Measurements from ENCODE around the gene NIT1.

NIT1 gene

GRCh38 chr1:161163793-161164192 lies 45.9 kb downstream of the NIT1 start:
- TF ChIP-seq TEAD4 (IDR thresholded peaks at IDR 0.05) (no peak), ZBTB7A (IDR thresholded peaks at IDR 0.05; ENCODE audit: low read depth) (no peak), YY1 (IDR thresholded peaks at IDR 0.05; ENCODE audit: low read depth) (no peak), TAF1 (IDR thresholded peaks at IDR 0.05; ENCODE audit: low read depth) (no peak), FOXM1 (IDR thresholded peaks at IDR 0.05; ENCODE audit: borderline replicate concordance, low read depth) (no peak), USF1 (IDR thresholded peaks at IDR 0.05) (no peak), TCF12 (IDR thresholded peaks at IDR 0.05; ENCODE audit: low read depth) (no peak), NFIC (IDR thresholded peaks at IDR 0.05) (no peak), CREB1 (IDR thresholded peaks at IDR 0.05; ENCODE audit: low read depth) (no peak), RAD21 (IDR thresholded peaks at IDR 0.05; ENCODE audit: low read depth) (no peak), EP300 (IDR thresholded peaks at IDR 0.05; ENCODE audit: borderline replicate concordance) (no peak), REST (IDR thresholded peaks at IDR 0.05; ENCODE audit: low read depth) (no peak), EGR1 (IDR thresholded peaks at IDR 0.05) (no peak), CEBPB (IDR thresholded peaks at IDR 0.05) (no peak)
- TF ChIP-seq, protein P1, sequence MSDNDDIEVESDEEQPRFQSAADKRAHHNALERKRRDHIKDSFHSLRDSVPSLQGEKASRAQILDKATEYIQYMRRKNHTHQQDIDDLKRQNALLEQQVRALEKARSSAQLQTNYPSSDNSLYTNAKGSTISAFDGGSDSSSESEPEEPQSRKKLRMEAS (IDR thresholded peaks at IDR 0.05) = no peak

DNA sequence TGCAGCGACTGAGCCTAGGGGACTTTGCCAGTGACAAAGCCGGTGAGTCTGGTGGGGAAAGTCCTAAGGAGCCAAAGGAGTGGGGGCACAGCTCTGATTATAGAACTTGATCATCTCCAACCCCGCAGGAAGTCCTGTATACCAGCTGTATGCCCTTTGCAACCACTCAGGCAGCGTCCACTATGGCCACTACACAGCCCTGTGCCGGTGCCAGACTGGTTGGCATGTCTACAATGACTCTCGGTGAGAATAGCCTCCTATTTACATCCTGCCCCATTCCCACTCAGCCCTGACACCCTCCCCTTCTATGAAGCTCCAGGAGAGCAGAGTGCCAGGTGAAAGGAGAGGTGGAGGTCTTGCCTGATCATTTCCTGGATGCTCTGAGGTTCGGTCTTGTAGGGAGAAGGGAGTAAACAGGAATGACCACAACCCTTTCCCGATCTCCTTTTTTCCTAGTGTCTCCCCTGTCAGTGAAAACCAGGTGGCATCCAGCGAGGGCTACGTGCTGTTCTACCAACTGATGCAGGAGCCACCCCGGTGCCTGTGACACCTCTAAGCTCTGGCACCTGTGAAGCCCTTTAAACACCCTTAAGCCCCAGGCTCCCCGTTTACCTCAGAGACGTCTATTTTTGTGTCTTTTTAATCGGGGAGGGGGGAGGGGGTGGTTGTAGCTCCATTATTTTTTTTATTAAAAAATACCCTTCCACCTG lies 47.2 kb downstream of the NIT1 start:
- TF ChIP-seq RAD21 (IDR thresholded peaks at IDR 0.05; ENCODE audit: low read depth) = no peak
- TF ChIP-seq USF1 (IDR thresholded peaks at IDR 0.05) = no peak
- no peak for TF ChIP-seq FOXM1 (IDR thresholded peaks at IDR 0.05; ENCODE audit: borderline replicate concordance, low read depth)
- TF ChIP-seq, protein P1 (IDR thresholded peaks at IDR 0.05) = no peak
- no peak for TF ChIP-seq CEBPB (IDR thresholded peaks at IDR 0.05)
- no peak for TF ChIP-seq REST (IDR thresholded peaks at IDR 0.05; ENCODE audit: low read depth)
- TF ChIP-seq CREB1 (IDR thresholded peaks at IDR 0.05; ENCODE audit: low read depth) = no peak
- TF ChIP-seq EGR1 (IDR thresholded peaks at IDR 0.05) = no peak
- no peak for TF ChIP-seq TCF12 (IDR thresholded peaks at IDR 0.05; ENCODE audit: low read depth)
- TF ChIP-seq TEAD4 (IDR thresholded peaks at IDR 0.05) = no peak
- TF ChIP-seq NFIC (IDR thresholded peaks at IDR 0.05) = no peak
- no peak for TF ChIP-seq YY1 (IDR thresholded peaks at IDR 0.05; ENCODE audit: low read depth)
- TF ChIP-seq TAF1 (IDR thresholded peaks at IDR 0.05; ENCODE audit: low read depth) = no peak
- TF ChIP-seq ZBTB7A (IDR thresholded peaks at IDR 0.05; ENCODE audit: low read depth) = no peak
- no peak for TF ChIP-seq EP300 (IDR thresholded peaks at IDR 0.05; ENCODE audit: borderline replicate concordance)

DNA sequence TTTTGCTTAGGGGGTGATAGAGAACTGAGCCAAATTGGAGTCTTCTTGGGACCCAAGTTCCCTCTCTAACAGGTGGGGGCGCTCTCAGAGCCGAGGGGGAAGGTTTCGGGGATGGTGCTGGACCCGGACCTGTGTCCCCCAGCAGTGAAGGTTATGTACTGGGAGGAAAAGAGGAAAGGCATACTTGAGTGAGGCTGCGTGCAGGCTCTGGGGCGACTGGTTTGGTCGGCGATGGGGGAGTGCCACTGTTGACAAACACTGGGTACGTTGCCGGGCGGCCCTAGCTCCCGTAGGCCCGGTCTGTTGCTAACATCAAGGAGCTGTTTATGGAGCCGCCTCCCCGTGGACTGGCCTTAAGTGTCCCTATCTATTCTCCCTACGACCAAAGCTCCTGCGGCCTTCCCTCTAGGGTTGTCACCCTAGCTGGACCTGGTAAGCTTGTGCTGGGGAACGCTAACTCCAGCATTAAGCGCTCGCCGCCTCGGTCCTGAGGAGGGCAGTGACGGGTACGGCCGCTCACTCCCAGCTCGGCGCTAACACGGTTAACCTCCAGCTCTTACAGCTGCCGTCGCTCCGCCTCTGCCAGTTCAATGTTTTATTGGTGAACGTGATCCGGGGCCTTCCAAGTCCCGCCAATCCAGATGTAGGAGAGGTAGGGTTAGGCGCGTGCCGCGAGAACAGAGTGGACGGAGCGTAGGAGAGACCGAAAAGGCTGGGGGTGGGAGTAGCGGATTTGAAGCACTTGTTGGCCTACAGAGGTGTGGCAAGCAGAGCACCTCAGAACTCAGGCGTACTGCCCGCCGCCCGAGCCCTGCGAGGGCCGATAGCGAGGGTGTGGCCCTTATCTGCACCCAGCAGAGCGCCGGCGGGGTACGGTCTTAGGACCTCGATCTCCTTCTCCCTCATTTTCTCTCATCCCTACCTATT lies 48.1 kb downstream of the NIT1 start, which contains the start of gene PPOX:
PPOX (plus strand) TSS at position 685 of the 927 bp plus-strand sequence. CDS start 422 bp downstream, outside the sequence.
- no peak; the same call in 1 of the 2 replicates for TF ChIP-seq RAD21 (IDR thresholded peaks at IDR 0.05; ENCODE audit: low read depth)
- peak; percentile 9; the same call in 1 of the 2 replicates for TF ChIP-seq EGR1 (IDR thresholded peaks at IDR 0.05)
- TF ChIP-seq NFIC (IDR thresholded peaks at IDR 0.05) = no peak
- TF ChIP-seq EP300 (IDR thresholded peaks at IDR 0.05; ENCODE audit: borderline replicate concordance) = no peak
- no peak for TF ChIP-seq TAF1 (IDR thresholded peaks at IDR 0.05; ENCODE audit: low read depth)
- TF ChIP-seq YY1 (IDR thresholded peaks at IDR 0.05; ENCODE audit: low read depth) = no peak
- no peak for TF ChIP-seq REST (IDR thresholded peaks at IDR 0.05; ENCODE audit: low read depth)
- no peak for TF ChIP-seq CREB1 (IDR thresholded peaks at IDR 0.05; ENCODE audit: low read depth)
- 0 out of 2 replicates have a peak, but pooled peaks have one; percentile 26 for TF ChIP-seq ZBTB7A (IDR thresholded peaks at IDR 0.05; ENCODE audit: low read depth)
- TF ChIP-seq, protein P1 (IDR thresholded peaks at IDR 0.05) = peak; percentile 89
- no peak for TF ChIP-seq FOXM1 (IDR thresholded peaks at IDR 0.05; ENCODE audit: borderline replicate concordance, low read depth)
- no peak for TF ChIP-seq TEAD4 (IDR thresholded peaks at IDR 0.05)
- peak; percentile 85 for TF ChIP-seq USF1 (IDR thresholded peaks at IDR 0.05)
- no peak for TF ChIP-seq CEBPB (IDR thresholded peaks at IDR 0.05)
- no peak; the same call in 1 of the 2 replicates for TF ChIP-seq TCF12 (IDR thresholded peaks at IDR 0.05; ENCODE audit: low read depth)
